ENCODE measurements around the gene CHRND. TPM values are rescaled to one million over a fixed set of nuclear protein-coding genes. Genes with fewer than 3 reads are reported as not detected.

CHRND gene
- total RNA-seq, 2 donors from 2014 or later, result not detected

DNA sequence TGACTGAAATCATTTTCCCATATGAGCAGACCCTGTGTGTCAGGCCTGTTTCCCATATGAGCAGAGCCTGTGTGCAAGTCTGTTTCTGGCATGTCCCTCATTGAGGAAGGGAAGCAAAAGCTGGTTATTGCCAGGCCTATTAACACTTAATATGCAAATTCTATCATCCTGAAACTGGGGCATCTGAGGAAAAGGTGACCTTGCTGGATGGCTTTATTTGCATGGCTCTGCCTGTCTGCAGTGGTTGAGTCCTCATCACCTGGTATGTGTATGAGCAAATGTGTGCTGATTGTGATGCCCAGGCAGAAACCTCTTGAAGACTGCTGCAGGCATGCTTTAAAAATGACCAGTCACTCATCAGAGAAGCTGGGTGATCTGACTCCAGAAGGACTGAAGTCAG is 55.8 kb downstream of the CHRND start:
- intact Hi-C loops (cut with DNase I, micrococcal nuclease), result no loop called here
- no peak for DNase-seq
- no peak for ATAC-seq

DNA sequence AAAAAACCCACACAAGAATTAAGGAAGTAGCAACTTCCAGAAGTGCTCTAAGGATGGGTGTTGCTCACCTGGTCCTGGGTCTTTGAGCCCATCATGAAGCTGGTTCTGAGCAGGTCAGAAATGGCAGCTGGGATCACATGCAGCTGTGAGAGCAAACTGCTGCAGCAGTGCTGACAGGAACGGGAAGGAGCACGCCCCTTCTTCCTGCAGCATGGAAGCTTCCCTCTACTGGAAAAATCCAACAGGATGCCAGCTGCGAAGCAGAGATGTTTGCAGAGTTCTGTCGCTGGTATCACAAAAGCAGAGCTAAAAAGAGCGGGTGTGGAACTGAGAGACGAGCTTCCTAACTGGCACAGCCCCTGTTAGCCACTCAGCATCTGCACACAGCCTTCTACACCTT is 58.3 kb downstream of the CHRND start:
- no peak for DNase-seq
- no peak for ATAC-seq
- intact Hi-C loops (cut with DNase I, micrococcal nuclease), result no loop called here

Other genes starting within 250 kb of the CHRND start
- gene ALPP, start 147.4 kb upstream of the CHRND start, total RNA-seq, result under 1 TPM in 1 of 2 donors, not detected in 1; 0.15 TPM
- 1 to 10 TPM in 1 of 2 donors, under 1 TPM in 1; 0.56 to 1.8 TPM for gene ALPG, start 119.3 kb upstream of the CHRND start, total RNA-seq
- gene ALPI, start 70.0 kb upstream of the CHRND start, total RNA-seq, result 10 to 100 TPM; 15.9 to 21.1 TPM
- gene ECEL1, start 38.3 kb upstream of the CHRND start, total RNA-seq, result not detected
- not detected for gene PRSS56, start 5.8 kb upstream of the CHRND start, total RNA-seq
- gene CHRNG, start 13.5 kb downstream of the CHRND start, total RNA-seq, result not detected
- 1 to 10 TPM; 4.4 to 4.5 TPM for gene TIGD1, start 24.4 kb downstream of the CHRND start, total RNA-seq
- gene EIF4E2, start 24.5 kb downstream of the CHRND start, total RNA-seq, result 100 to 1,000 TPM in 1 of 2 donors, 10 to 100 TPM in 1; 83.2 to 104 TPM
- 1 to 10 TPM; 2.7 TPM for gene EFHD1, start 107.4 kb downstream of the CHRND start, total RNA-seq
- gene GIGYF2, start 171.2 kb downstream of the CHRND start, total RNA-seq, result 10 to 100 TPM; 55.4 to 66.3 TPM